Measurements from ENCODE around the gene AQP5. TPM values are rescaled to one million over a fixed set of nuclear protein-coding genes. Genes with fewer than 3 reads are reported as not detected.

The AQP5 gene
- total and polyA plus RNA-seq, 3 experiments from 2014 or later = not detected

DNA sequence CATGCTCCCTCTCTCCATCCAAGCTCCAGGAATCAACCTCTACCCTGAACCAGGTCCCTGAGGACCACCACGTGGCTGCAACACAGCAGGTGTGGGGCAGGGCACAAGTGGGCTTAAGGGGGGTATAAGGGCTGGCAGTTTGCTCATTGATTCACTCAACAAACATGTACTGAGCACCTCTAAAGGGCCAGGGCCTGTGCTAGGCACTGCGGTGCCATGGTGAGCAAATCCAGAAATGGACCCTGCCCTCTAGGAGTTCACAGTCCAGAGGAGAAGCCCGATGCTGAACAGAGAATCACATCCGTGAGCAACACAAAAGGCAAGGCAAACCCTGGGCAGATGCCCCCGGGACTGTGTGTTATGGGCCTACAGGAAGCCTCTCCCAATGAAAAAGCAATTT lies 17.6 kb upstream of the AQP5 start:
- Mint-ChIP-seq H3K4me1 (peaks cover 11 to 21% (median 16%) of the 10 kb centered on the region in 3 donors), H3K27me3 (peaks cover 2 to 10% of the 10 kb centered on the region in 2 donors), H3K27ac (peak overlapping the region in 3 of 8 donors; percentile 27 to 64 (median 49)), H3K36me3 (no peaks in the 10 kb centered on the region), H3K9me3 (no peaks in the 10 kb centered on the region), H3K4me3 (no peak overlapping the region)
- Histone ChIP-seq H3K4me3 (ENCODE audit: low read length) (no peak overlapping the region), H3K27me3 (ENCODE audit: insufficient read depth, low read length, poor library complexity, severe bottlenecking) (no peaks in the 10 kb centered on the region), H3K4me1 (ENCODE audit: insufficient read depth, low read length) (peaks cover 9% of the 10 kb centered on the region), H3K36me3 (ENCODE audit: insufficient read depth, low read length) (no peaks in the 10 kb centered on the region), H3K9me3 (ENCODE audit: low read length) (no peaks in the 10 kb centered on the region), H3K27ac (ENCODE audit: low read depth, low read length) (no peak overlapping the region)
- ChIA-PET POLR2A (no interaction called here), CTCF (interaction anchor here (2.8 kb wide), 1 partner anchor 23 kb away, joined by 13 read pairs; no protein-coding TSS in a partner anchor)
- DNase-seq = no peak

DNA sequence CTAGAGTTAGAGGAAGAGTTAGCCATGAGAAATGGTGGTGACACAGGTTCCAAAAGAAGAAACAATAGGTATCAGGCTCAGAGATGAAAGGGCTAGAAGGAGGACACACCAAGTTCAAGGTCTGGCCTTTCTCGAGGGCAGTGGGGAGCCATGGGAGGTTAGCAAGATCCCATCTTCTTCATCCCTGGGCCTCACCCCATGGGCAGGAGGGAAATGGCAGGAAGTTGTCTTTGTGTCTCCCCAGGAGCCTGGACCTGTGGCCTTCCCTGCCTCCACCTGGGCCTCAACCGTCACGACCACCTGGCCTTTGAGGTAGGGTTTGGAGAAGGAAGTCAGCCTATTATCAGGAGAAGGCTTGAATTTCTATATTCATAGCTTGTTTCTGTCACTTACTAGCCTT lies 17.0 kb upstream of the AQP5 start:
- Histone ChIP-seq H3K4me3 (ENCODE audit: low read length) (no peak overlapping the region), H3K27ac (ENCODE audit: low read depth, low read length) (no peak overlapping the region), H3K9me3 (ENCODE audit: low read length) (no peaks in the 10 kb centered on the region), H3K4me1 (ENCODE audit: insufficient read depth, low read length) (peaks cover 9% of the 10 kb centered on the region), H3K36me3 (ENCODE audit: insufficient read depth, low read length) (no peaks in the 10 kb centered on the region), H3K27me3 (ENCODE audit: insufficient read depth, low read length, poor library complexity, severe bottlenecking) (no peaks in the 10 kb centered on the region)
- H3K4me3 Mint-ChIP-seq = peak overlapping the region in 2 of 7 donors; percentile 80 to 83
- no peak for DNase-seq
- H3K27ac Mint-ChIP-seq = peak overlapping the region in 4 of 8 donors; percentile 49 to 90 (median 56)
- peaks cover 11 to 21% (median 16%) of the 10 kb centered on the region in 3 donors for H3K4me1 Mint-ChIP-seq
- ChIA-PET POLR2A (interaction anchor here (0.6 kb wide), 1 partner anchor 372 kb away, joined by 4 read pairs; no protein-coding TSS in a partner anchor), CTCF (interaction anchor here (0.9 to 2.5 kb wide), 10 partner anchors 12 to 168 kb away, joined by 3 to 23 read pairs (median 5); partner anchors contain the start of genes AQP5 and COX14)
- no peaks in the 10 kb centered on the region for H3K9me3 Mint-ChIP-seq
- H3K36me3 Mint-ChIP-seq = no peaks in the 10 kb centered on the region
- peaks cover 4 to 16% of the 10 kb centered on the region in 2 donors for H3K27me3 Mint-ChIP-seq

- peak; percentile 54 to 80 (median 68) for DNase-seq
- no peaks in the 10 kb centered on the region for H3K36me3 Mint-ChIP-seq
- peak overlapping the region; percentile 39 for H3K4me3 ChIP-seq (ENCODE audit: low read length)
- H3K27me3 Mint-ChIP-seq = peaks cover 4 to 22% of the 10 kb centered on the region in 2 donors
- no peaks in the 10 kb centered on the region for H3K27me3 ChIP-seq (ENCODE audit: insufficient read depth, low read length, poor library complexity, severe bottlenecking)
- peaks cover 9% of the 10 kb centered on the region for H3K4me1 ChIP-seq (ENCODE audit: insufficient read depth, low read length)
- H3K4me3 Mint-ChIP-seq = peak overlapping the region; percentile 41 to 86 (median 80)
- no peaks in the 10 kb centered on the region for H3K9me3 ChIP-seq (ENCODE audit: low read length)
- ChIA-PET CTCF (interaction anchor here (0.5 to 2.5 kb wide), 28 partner anchors 8 to 1332 kb away, joined by 3 to 23 read pairs (median 4); partner anchors contain the start of genes AQP5, COX14 and POU6F1), POLR2A (interaction anchor here (0.5 to 0.6 kb wide), 2 partner anchors 26 to 371 kb away, joined by 4 to 9 read pairs; no protein-coding TSS in a partner anchor)
- peak overlapping the region in 6 of 8 donors; percentile 48 to 94 (median 85) for H3K27ac Mint-ChIP-seq
- H3K9me3 Mint-ChIP-seq = no peaks in the 10 kb centered on the region
- H3K36me3 ChIP-seq (ENCODE audit: insufficient read depth, low read length) = no peaks in the 10 kb centered on the region
- H3K27ac ChIP-seq (ENCODE audit: low read depth, low read length) = no peak overlapping the region
- peaks cover 11 to 21% (median 16%) of the 10 kb centered on the region in 3 donors for H3K4me1 Mint-ChIP-seq
These were observed 16.1 kb upstream of the AQP5 start for GRCh38 chr12:49945394-49946080.

GRCh38 chr12:49946086-49946485 lies 15.6 kb upstream of the AQP5 start:
- Histone ChIP-seq H3K4me1 (ENCODE audit: insufficient read depth, low read length) (peaks cover 9% of the 10 kb centered on the region), H3K27me3 (ENCODE audit: insufficient read depth, low read length, poor library complexity, severe bottlenecking) (no peaks in the 10 kb centered on the region), H3K27ac (ENCODE audit: low read depth, low read length) (no peak overlapping the region), H3K4me3 (ENCODE audit: low read length) (no peak overlapping the region), H3K9me3 (ENCODE audit: low read length) (no peaks in the 10 kb centered on the region), H3K36me3 (ENCODE audit: insufficient read depth, low read length) (no peaks in the 10 kb centered on the region)
- ChIA-PET CTCF (interaction anchor here (0.7 to 2.5 kb wide), 22 partner anchors 10 to 1271 kb away, joined by 3 to 23 read pairs (median 4); partner anchors contain the start of genes AQP5 and POU6F1), POLR2A (interaction anchor here (0.5 kb wide), 1 partner anchor 25 kb away, joined by 9 read pairs; no protein-coding TSS in a partner anchor)
- Mint-ChIP-seq H3K27me3 (peaks cover 4 to 22% of the 10 kb centered on the region in 2 donors), H3K4me3 (peak overlapping the region in 3 of 7 donors; percentile 32 to 83 (median 41)), H3K36me3 (no peaks in the 10 kb centered on the region), H3K27ac (peak overlapping the region in 4 of 8 donors; percentile 80 to 90 (median 80)), H3K9me3 (no peaks in the 10 kb centered on the region), H3K4me1 (peaks cover 11 to 21% (median 16%) of the 10 kb centered on the region in 3 donors)
- no peak for DNase-seq

- Histone ChIP-seq H3K9me3 (ENCODE audit: low read length) (no peaks in the 10 kb centered on the region), H3K36me3 (ENCODE audit: insufficient read depth, low read length) (no peaks in the 10 kb centered on the region), H3K4me1 (ENCODE audit: insufficient read depth, low read length) (peaks cover 9% of the 10 kb centered on the region), H3K27ac (ENCODE audit: low read depth, low read length) (no peak overlapping the region), H3K4me3 (ENCODE audit: low read length) (no peak overlapping the region), H3K27me3 (ENCODE audit: insufficient read depth, low read length, poor library complexity, severe bottlenecking) (peaks cover 1% of the 10 kb centered on the region)
- CTCF ChIA-PET = interaction anchor here (1.1 to 2.5 kb wide), 14 partner anchors 10 to 189 kb away, joined by 3 to 23 read pairs (median 6); partner anchors contain the start of gene AQP5
- Mint-ChIP-seq H3K9me3 (no peaks in the 10 kb centered on the region), H3K27me3 (peaks cover 5 to 22% of the 10 kb centered on the region in 2 donors), H3K27ac (peak overlapping the region in 1 of 8 donors; percentile 10), H3K4me1 (peaks cover 11 to 21% (median 16%) of the 10 kb centered on the region in 3 donors), H3K4me3 (peak overlapping the region in 1 of 7 donors; percentile 41), H3K36me3 (no peaks in the 10 kb centered on the region)
- DNase-seq = no peak
- POLR2A ChIA-PET = no interaction called here
These were observed 15.2 kb upstream of the AQP5 start for GRCh38 chr12:49946497-49946896.

DNA sequence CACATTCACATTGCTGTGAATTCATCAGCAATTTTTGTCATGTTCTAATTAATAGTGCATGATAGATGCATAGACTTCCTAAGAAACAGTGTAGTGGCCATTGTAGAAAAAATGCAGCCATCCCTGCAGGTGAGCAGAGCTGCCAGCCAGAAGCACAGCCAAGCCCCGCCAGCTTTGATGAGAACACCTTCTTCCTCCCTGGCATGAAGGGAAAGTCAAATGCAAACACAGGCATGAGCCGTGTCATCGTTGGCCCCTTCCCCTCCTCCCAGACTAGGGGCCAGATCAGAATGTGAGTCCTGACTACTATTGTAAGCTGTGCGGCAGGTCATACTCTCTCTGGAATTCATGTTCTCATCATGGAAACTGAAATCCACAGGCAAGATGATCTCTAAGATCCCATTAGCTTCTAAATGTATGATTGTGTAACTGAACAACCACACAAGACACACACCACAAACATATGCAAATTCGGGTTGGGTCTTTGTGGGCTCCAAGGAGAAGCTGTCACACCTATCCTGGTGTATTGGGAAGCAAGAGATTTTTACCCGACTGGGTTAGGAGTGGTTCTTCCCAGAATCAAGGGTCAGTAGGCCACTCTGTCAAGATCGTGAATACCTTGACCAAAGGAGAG lies 14.0 kb upstream of the AQP5 start:
- ChIA-PET CTCF (interaction anchor here (0.7 kb wide), 2 partner anchors 20 to 1325 kb away, joined by 3 read pairs; no protein-coding TSS in a partner anchor), POLR2A (interaction anchor here (0.5 kb wide), 1 partner anchor 276 kb away, joined by 3 read pairs; no protein-coding TSS in a partner anchor)
- Mint-ChIP-seq H3K27ac (no peak overlapping the region), H3K36me3 (no peaks in the 10 kb centered on the region), H3K4me3 (no peak overlapping the region), H3K9me3 (no peaks in the 10 kb centered on the region), H3K4me1 (peaks cover 9 to 18% (median 15%) of the 10 kb centered on the region in 3 donors), H3K27me3 (peaks cover 7 to 23% of the 10 kb centered on the region in 2 donors)
- H3K27ac ChIP-seq (ENCODE audit: low read depth, low read length) = no peak overlapping the region
- peaks cover 9% of the 10 kb centered on the region for H3K4me1 ChIP-seq (ENCODE audit: insufficient read depth, low read length)
- H3K27me3 ChIP-seq (ENCODE audit: insufficient read depth, low read length, poor library complexity, severe bottlenecking) = peaks cover 3% of the 10 kb centered on the region
- H3K9me3 ChIP-seq (ENCODE audit: low read length) = no peaks in the 10 kb centered on the region
- no peak for DNase-seq
- no peaks in the 10 kb centered on the region for H3K36me3 ChIP-seq (ENCODE audit: insufficient read depth, low read length)
- H3K4me3 ChIP-seq (ENCODE audit: low read length) = no peak overlapping the region

DNA sequence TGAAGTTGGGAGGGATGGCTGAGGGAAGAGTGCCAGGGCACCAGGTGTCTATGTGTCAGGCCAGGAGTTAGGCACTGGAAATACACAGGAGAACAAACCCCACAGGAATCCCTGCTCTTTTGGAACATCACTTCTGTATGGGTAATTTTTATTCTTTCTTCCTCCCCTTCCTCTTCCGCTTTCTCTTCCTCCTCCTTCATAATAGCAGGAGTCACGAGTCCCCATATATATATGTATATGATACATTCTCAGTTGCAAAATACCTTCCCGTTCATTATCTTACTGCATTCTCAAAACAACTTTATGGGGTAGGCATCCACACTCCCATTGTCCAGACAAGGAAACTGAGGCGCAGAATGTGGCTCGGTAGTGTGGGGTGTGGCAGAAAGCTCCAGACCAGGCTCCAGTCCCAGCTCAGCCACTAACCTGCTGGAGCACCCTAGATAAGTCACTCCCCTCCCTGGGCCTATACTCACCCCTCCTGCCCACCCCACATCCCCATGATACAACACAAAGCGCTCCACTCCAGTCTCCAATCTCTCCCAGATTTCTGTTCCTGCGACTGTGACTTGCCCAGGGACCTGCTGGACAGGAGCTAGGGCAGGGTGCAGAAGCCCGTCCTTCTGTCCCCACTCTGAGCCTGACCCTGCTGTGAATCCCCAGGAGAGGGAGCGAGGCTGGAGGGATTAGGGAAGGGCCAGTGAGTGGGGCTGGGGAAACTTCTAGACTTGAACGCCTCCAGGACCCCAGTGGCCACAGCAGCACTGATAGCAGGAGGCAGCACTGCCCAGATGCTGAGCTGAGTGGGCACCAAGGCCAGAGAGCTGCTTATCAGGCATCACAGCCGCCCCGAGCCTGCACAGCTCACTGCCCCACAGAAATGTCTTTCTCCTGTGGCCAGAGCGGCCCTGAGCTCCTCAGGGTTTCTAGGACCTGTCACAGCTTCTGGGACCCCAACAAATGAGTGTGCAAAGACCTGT lies 12.5 kb upstream of the AQP5 start:
- peaks cover 3% of the 10 kb centered on the region for H3K27me3 ChIP-seq (ENCODE audit: insufficient read depth, low read length, poor library complexity, severe bottlenecking)
- CTCF ChIA-PET = interaction anchor here (1.0 to 1.2 kb wide), 2 partner anchors 10 to 18 kb away, joined by 3 read pairs; no protein-coding TSS in a partner anchor
- H3K9me3 ChIP-seq (ENCODE audit: low read length) = no peaks in the 10 kb centered on the region
- no peak overlapping the region for H3K27ac ChIP-seq (ENCODE audit: low read depth, low read length)
- Mint-ChIP-seq H3K9me3 (no peaks in the 10 kb centered on the region), H3K36me3 (no peaks in the 10 kb centered on the region), H3K4me1 (peaks cover 6 to 15% (median 11%) of the 10 kb centered on the region in 3 donors), H3K27me3 (peaks cover 10 to 34% of the 10 kb centered on the region in 2 donors), H3K4me3 (no peak overlapping the region), H3K27ac (no peak overlapping the region)
- H3K4me3 ChIP-seq (ENCODE audit: low read length) = no peak overlapping the region
- DNase-seq = no peak
- peaks cover 9% of the 10 kb centered on the region for H3K4me1 ChIP-seq (ENCODE audit: insufficient read depth, low read length)
- no peaks in the 10 kb centered on the region for H3K36me3 ChIP-seq (ENCODE audit: insufficient read depth, low read length)
- POLR2A ChIA-PET = interaction anchor here (0.6 kb wide), 1 partner anchor 961 kb away, joined by 3 read pairs; no protein-coding TSS in a partner anchor
